Upper lobe of left lung (tissue), 6 donors: ENCODE measurements around the gene MAP6. TPM values are rescaled to one million over a fixed set of nuclear protein-coding genes. Genes with fewer than 3 reads are reported as not detected.

Experiments
- ATAC-seq, 2 donors: fragments of 200-7000 bp; cut with Tn5 transposase; one replicate each; pipeline ENCODE4 v1.9.1; 2022; ENCODE audit warnings: mild to moderate bottlenecking in 2 of 2, moderate library complexity in 2 of 2; ENCODE audit not compliant: low FRiP score in 2 of 2
- DNase-seq, 2 donors: peaks; one replicate each; pipeline ENCODE4 v3.0.0-alpha.2; 2019 to 2020
- H3K27ac ChIP-seq, 4 donors: fragments of 200-600 bp; sonication (generic); one replicate each; pipeline ENCODE4 v1.5.1; 2016 to 2019
- H3K27me3 ChIP-seq, 4 donors: fragments of 200-600 bp; sonication (generic); one replicate each; pipeline ENCODE4 v1.5.1; 2017 to 2019
- H3K36me3 ChIP-seq, 4 donors: fragments of 200-600 bp; sonication (generic); one replicate each; pipeline ENCODE4 v1.5.1; 2016 to 2019
- H3K4me1 ChIP-seq, 4 donors: fragments of 200-600 bp; sonication (generic); one replicate each; pipeline ENCODE4 v1.5.1; 2018 to 2019
- H3K4me3 ChIP-seq, 4 donors: fragments of 200-600 bp; sonication (generic); one replicate each; pipeline ENCODE4 v1.5.1; 2017 to 2019; ENCODE audit warnings: mild to moderate bottlenecking in 2 of 4, moderate library complexity in 1 of 4
- H3K9me3 ChIP-seq, 4 donors: fragments of 200-600 bp; sonication (generic); one replicate each; pipeline ENCODE4 v1.5.1; 2018 to 2019
- CTCF ChIP-seq, 6 experiments: fragments of 450-650 bp in 4 of 6; fragments of 200-600 bp in 2 of 6; sonication (generic) in 2 of 6; IDR thresholded peaks; one replicate each; pipeline ENCODE4 v1.5.1; 2016 to 2019; ENCODE audit warnings: antibody characterized with exemption in 6 of 6
- EP300 ChIP-seq, 4 donors: sonication (generic); formaldehyde crosslinking; IDR thresholded peaks; one replicate each; pipeline ENCODE4 v1.5.1; 2017; ENCODE audit warnings: antibody characterized with exemption in 4 of 4, control low read depth in 2 of 4
- POLR2A ChIP-seq, 4 donors: fragments of 450-650 bp; IDR thresholded peaks; one replicate each; pipeline ENCODE4 v1.5.1; 2016 to 2017; ENCODE audit warnings: antibody characterized with exemption in 4 of 4, mild to moderate bottlenecking in 2 of 4
- POLR2AphosphoS5 ChIP-seq, 2 donors: sonication (generic); formaldehyde crosslinking; IDR thresholded peaks; one replicate each; pipeline ENCODE4 v1.5.1; 2017; ENCODE audit warnings: antibody characterized with exemption in 2 of 2
- WGBS, 2 donors: methylation state at CpG; one replicate each; pipeline ENCODE4 v1.1.5; 2017 to 2018; 5-methylcytosine and 5-hydroxymethylcytosine counted together
- total RNA-seq, 6 donors: library from RNA; depleted of rRNA in 4 of 6; stranded (reverse); fragments of >200 nt in 4 of 6; gene quantifications; one replicate each; pipeline versions ENCODE4 v1.1.0 to v1.2.1, GENCODE V29; 2016 to 2021
- donor health status: DM: no; HTN: no; CAD: no; lungs with moderate emphysema.
- donor health status: DM: no; HTN: yes; CAD: no; lungs with severe emphysema.

Gene MAP6
- total RNA-seq, 6 donors from 2014 or later: 3.5 to 17.6 (median 8.9) TPM

GRCh38 chr11:75627906-75628668 is 40.8 kb downstream of the MAP6 start:
- Histone ChIP-seq H3K4me3 (no peak overlapping the region), H3K27ac (no peak overlapping the region), H3K36me3 (no peaks in the 10 kb centered on the region), H3K4me1 (no peaks in the 10 kb centered on the region), H3K9me3 (no peaks in the 10 kb centered on the region), H3K27me3 (no peaks in the 10 kb centered on the region)
- DNase-seq: no peak
- ATAC-seq: no peak
- TF ChIP-seq EP300 (IDR thresholded peaks at IDR 0.05) (no peak), CTCF (IDR thresholded peaks at IDR 0.05) (no peak), POLR2AphosphoS5 (IDR thresholded peaks at IDR 0.05) (no peak)
- 78 to 82% methylated on average over 11 of the region's 11 CpGs for WGBS, 2 donors

GRCh38 chr11:75626889-75627529 is 41.8 kb downstream of the MAP6 start:
- no peaks in the 10 kb centered on the region for H3K27me3 ChIP-seq
- H3K27ac ChIP-seq: peak overlapping the region in 2 of 4 donors; percentile 3 to 9
- no peak overlapping the region for H3K4me3 ChIP-seq
- H3K4me1 ChIP-seq: no peaks in the 10 kb centered on the region
- H3K36me3 ChIP-seq: no peaks in the 10 kb centered on the region
- 93 to 97% methylated on average over 8 of the region's 8 CpGs for WGBS, 2 donors
- DNase-seq: no peak
- TF ChIP-seq EP300 (IDR thresholded peaks at IDR 0.05): no peak
- no peak for TF ChIP-seq POLR2A (IDR thresholded peaks at IDR 0.05)
- no peak for TF ChIP-seq CTCF (IDR thresholded peaks at IDR 0.05)
- no peak for TF ChIP-seq POLR2AphosphoS5 (IDR thresholded peaks at IDR 0.05)
- no peak for ATAC-seq
- H3K9me3 ChIP-seq: no peaks in the 10 kb centered on the region

GRCh38 chr11:75625991-75626888 is 42.6 kb downstream of the MAP6 start:
- 76 to 87% methylated on average over 8 of the region's 8 CpGs for WGBS, 2 donors
- peak in 1 of 2 donors; percentile 80 for DNase-seq
- Histone ChIP-seq H3K9me3 (no peaks in the 10 kb centered on the region), H3K27me3 (no peaks in the 10 kb centered on the region), H3K36me3 (no peaks in the 10 kb centered on the region), H3K4me3 (no peak overlapping the region), H3K4me1 (no peaks in the 10 kb centered on the region), H3K27ac (peak overlapping the region in 2 of 4 donors; percentile 9 to 26)
- ATAC-seq: peak; percentile 71 to 85
- TF ChIP-seq EP300 (IDR thresholded peaks at IDR 0.05) (no peak), CTCF (IDR thresholded peaks at IDR 0.05) (no peak), POLR2AphosphoS5 (IDR thresholded peaks at IDR 0.05) (no peak), POLR2A (IDR thresholded peaks at IDR 0.05) (no peak)

- Histone ChIP-seq H3K4me3 (no peak overlapping the region), H3K27ac (no peak overlapping the region), H3K36me3 (no peaks in the 10 kb centered on the region), H3K9me3 (no peaks in the 10 kb centered on the region), H3K4me1 (no peaks in the 10 kb centered on the region), H3K27me3 (no peaks in the 10 kb centered on the region)
- DNase-seq: no peak
- TF ChIP-seq EP300 (IDR thresholded peaks at IDR 0.05) (no peak), POLR2AphosphoS5 (IDR thresholded peaks at IDR 0.05) (no peak), POLR2A (IDR thresholded peaks at IDR 0.05) (no peak), CTCF (IDR thresholded peaks at IDR 0.05) (no peak)
- ATAC-seq: no peak
- WGBS, 2 donors: 88 to 97% methylated on average over 4 of the region's 4 CpGs
These were observed 43.8 kb downstream of the MAP6 start for GRCh38 chr11:75625021-75625420.
